Retinal pigment epithelial cell (primary cell): ENCODE data around the gene LMO4.
A peak's percentile ranks its signal among the peaks of the same experiment; 100 is the strongest.

Source experiments
- DNase-seq: peaks from one replicate; pipeline ENCODE4 v3.0.0-alpha.2; 2010; ENCODE audit warnings: low read depth
- H3K4me3 ChIP-seq: 2 replicates; pipeline ENCODE4 v1.5.1; 2011; ENCODE audit warnings: mild to moderate bottlenecking, low read length, control low read depth, moderate library complexity
- CTCF ChIP-seq: conservative IDR thresholded peaks from 2 replicates; pipeline ENCODE4 v1.5.1; 2011; ENCODE audit warnings: low read depth, low read length, control low read depth, inconsistent platforms

The LMO4 gene

GRCh38 chr1:87327376-87328271, 1.1 kb upstream of the LMO4 start:
- TF ChIP-seq CTCF: no peak
- peak overlapping the region; percentile 66 for H3K4me3 ChIP-seq
- no peak for DNase-seq

GRCh38 chr1:87329051-87329525, 408 bp downstream of the LMO4 start:
- DNase-seq: no peak
- peak overlapping the region; percentile 59 for H3K4me3 ChIP-seq

GRCh38 chr1:87329526-87330056, 911 bp downstream of the LMO4 start:
- no peak for DNase-seq
- peak overlapping the region; percentile 59 for H3K4me3 ChIP-seq
- no peak for TF ChIP-seq CTCF

More at GRCh38 chr1:87329051-87329525, 408 bp downstream of the LMO4 start:
- TF ChIP-seq CTCF: no peak

- no peak for DNase-seq
- TF ChIP-seq CTCF: no peak
- H3K4me3 ChIP-seq: peak overlapping the region; percentile 59
Observed at GRCh38 chr1:87330057-87330884, 1.6 kb downstream of the LMO4 start.

GRCh38 chr1:87330885-87331364, 2.2 kb downstream of the LMO4 start:
- H3K4me3 ChIP-seq: peak overlapping the region; percentile 59
- DNase-seq: no peak
- no peak for TF ChIP-seq CTCF

GRCh38 chr1:87331365-87332241, 2.9 kb downstream of the LMO4 start:
- no peak for DNase-seq
- H3K4me3 ChIP-seq: peak overlapping the region; percentile 59
- no peak for TF ChIP-seq CTCF
